Gastrocnemius medialis (tissue), 4 donors: ENCODE results near the gene REG3A.

Experiments
- CTCF ChIP-seq, 5 experiments: fragments of 450-650 bp in 3 of 5; fragments of 200-600 bp in 2 of 5; sonication (generic) in 2 of 5; IDR thresholded peaks in 4 of 5; conservative IDR thresholded peaks in 1 of 5; 1 replicate in 4 of 5; 2 replicates in 1 of 5; pipeline ENCODE4 v1.5.1; 2016 to 2019; ENCODE audit warnings: antibody characterized with exemption in 5 of 5, mild to moderate bottlenecking in 3 of 5, moderate library complexity in 3 of 5
- POLR2A ChIP-seq, 2 donors: fragments of 450-650 bp; IDR thresholded peaks; one replicate each; pipeline ENCODE4 v1.6.1; 2017; ENCODE audit warnings: antibody characterized with exemption in 2 of 2, mild to moderate bottlenecking in 2 of 2, moderate library complexity in 2 of 2

- no peak for TF ChIP-seq POLR2A (IDR thresholded peaks at IDR 0.05)
- TF ChIP-seq CTCF (IDR thresholded peaks at IDR 0.05 in 4 of 5, conservative IDR thresholded peaks at IDR 0.05 in 1 of 5): no peak
Observed at GRCh38 chr2:79112269-79112668, 47.3 kb downstream of the REG3A start.
